Liver (tissue), 2 donors: Measurements from ENCODE around the gene MRPL24.

Experiments
- CTCF ChIP-seq: fragments of 150-350 bp; IDR thresholded peaks from 2 replicates; pipeline ENCODE4 v1.5.1; 2017; ENCODE audit warnings: improper control_type of control experiment, low read depth, low read length; ENCODE audit not compliant: missing input control
- FOXA1 ChIP-seq: IDR thresholded peaks from 2 replicates; pipeline ENCODE4 v1.6.1; 2016; ENCODE audit warnings: antibody characterized with exemption
- donor health status: healthy.

DNA sequence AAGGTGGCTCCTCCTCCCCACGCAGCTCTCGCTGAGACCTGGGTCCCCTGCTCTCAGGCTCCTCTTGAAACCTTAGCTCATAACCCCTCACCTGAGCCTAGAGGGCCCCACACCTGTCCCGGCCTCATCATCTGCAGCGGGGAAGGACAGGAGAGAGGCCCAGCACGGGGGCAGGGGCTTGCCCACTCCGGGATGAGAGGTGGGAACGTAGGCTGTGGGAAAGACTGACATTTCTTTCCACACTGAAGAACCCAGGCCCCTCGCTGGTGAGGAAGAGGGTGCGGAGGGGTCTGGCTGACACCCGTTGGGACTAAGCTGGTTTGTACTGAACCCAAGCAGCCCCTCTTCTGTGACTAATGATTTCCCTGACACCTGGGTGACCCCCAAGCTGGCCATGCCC lies 49.7 kb downstream of the MRPL24 start:
- TF ChIP-seq CTCF = no peak
- TF ChIP-seq FOXA1 = no peak
